ENCODE measurements around the gene COX6B2.
"Not testable (repeated sequence)": the region's sequence is repeated elsewhere in the genome, so short reads cannot be mapped to it uniquely, and the experiment has no call there.

COX6B2 gene, protein sequence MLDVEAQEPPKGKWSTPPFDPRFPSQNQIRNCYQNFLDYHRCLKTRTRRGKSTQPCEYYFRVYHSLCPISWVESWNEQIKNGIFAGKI

DNA sequence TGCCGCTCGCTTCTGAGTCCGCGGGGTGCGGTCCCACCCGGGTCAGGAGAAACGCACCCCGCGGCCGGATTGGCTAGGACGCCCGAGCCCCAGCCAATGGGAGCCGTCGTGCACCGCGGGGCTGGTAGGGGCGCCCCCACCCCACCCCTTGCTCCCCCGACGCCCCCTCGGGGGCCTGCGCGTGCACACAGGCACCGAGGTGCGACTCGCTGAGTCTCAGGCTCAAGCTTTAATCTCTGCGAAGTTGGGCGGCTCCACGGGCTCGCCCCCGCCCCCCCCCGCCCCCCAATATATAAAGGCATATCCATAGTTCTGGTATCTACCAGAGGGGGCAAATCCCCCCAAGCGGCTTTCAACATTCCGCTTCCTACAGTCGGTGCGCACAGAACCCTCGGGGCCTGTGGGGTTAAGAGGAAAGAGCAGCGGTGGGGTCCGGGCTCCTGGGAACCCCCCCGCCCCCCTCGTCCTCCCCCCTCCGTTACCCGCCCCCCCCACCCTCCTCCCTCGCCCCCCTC is at the start of gene COX6B2:
Gene COX6B2, minus strand, starts transcription at position 22 of the 515 bp plus-strand sequence. CDS start 198 bp downstream, outside the sequence.
- no peak for DNase-seq (ENCODE audit: low read depth in 2 of 2)

DNA sequence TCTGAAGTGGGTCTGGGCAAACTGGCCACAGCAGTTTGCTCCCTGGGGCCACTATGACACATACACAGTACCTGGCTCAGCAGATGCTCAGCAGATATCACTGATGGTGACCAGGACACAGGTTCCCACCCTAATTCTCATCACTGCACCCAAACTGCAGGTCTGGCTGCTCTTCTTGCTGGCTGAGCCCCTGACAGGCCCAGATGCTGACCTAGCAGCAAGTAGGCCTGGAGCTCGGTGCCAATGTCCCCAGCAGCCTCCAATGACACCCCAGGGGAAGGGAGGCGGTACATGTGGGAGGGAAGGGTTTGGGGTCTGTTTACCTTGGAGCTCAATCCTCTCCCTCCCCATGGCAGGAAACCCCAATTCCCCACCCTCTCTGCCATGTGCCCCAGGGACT is 48.0 kb upstream of the COX6B2 start:
- DNase-seq (ENCODE audit: low read depth in 2 of 2): no peak

DNA sequence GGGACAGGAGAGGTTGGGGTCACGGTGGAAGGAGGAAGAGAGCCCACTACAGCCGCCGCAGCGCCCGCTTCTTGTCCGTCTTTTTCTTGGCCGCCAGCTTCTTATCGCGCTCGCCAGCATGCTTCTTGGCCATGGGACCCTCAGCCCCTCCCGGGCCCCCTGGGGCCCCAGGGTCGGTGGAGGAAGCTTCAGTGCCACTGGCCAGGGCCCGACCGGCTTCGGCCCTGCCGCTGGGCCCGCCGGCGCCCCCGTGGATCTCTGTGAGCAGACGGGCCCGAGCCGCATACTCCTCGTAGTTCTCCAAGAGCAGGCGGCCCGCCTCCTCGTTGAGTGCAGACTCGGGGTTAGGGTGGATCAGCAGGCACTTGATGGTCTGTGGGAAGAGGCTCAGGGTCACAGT is 46.9 kb upstream of the COX6B2 start:
- DNase-seq (ENCODE audit: low read depth in 2 of 2): not testable (repeated sequence)

DNA sequence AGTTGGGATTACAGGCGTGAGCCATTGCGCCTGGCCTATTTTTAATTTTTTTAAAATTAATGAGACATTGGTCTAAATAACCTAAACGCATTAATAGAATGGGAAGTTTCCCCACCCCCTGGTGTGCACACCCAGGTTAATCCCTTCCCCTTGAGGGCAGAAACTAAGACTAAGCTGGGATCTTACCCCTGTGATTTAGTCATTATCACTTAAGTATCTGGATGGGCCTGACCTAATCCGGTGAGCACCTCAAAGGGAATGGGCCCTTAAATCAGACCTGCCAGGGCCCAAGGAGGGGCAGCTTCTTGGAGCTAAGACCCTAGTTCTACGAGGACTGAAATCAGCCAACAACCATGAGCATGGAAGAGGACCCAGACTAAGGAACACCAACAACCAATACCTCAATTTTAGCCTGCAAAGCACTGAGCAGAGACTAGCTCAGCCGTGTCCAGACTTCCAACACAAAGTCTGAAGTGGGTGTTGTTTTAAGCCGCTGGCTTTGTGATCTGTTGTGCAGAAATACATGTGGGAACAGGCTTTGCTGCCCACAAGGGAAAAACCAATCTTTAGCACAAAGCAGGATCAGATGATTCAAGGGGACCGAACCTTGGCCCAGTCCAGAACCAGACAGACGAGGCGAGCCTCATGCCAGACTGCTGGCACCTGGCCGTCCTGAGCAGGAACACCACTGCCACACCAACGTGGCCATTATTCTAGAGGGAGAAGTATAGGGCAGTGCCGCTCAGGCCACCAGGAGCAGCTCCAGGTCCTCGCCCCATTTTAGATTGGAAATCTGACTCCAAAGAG is 46.0 kb upstream of the COX6B2 start:
- no peak for DNase-seq (ENCODE audit: low read depth in 2 of 2)

DNA sequence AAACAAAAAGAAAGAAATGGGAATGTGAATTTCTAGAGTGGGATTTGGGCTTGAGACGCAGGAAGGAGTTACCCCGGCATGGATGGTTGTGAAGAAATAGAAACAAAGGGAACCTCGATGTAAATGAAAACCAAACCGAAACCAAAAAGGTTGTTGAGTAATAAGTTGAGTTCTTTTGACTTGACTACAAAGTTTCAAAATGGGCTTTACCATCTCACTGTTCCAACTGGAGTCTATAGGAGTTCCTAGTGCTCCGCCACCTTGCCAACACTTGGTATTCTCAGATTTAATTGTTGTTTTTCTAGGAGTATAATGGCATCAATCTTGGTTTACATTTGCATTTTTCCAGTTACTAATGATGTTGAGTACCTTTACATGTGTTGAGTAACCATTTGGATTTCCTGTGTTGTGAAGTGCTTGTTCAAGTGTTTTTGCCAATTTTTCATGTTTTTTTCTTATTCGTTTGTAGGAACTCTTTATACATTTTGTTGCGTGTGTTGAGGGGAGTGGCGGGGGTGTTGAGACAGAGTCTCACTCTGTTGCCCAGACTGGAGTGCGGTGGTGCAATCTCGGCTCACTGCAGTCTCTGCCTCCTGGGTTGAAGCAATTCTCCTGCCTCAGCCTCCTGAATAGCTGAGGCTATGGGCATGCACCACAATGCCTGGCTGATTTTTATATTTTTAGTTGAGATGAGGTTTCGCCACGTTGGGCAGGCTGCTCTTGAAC is 43.8 kb upstream of the COX6B2 start:
- no peak for DNase-seq (ENCODE audit: low read depth in 2 of 2)

DNA sequence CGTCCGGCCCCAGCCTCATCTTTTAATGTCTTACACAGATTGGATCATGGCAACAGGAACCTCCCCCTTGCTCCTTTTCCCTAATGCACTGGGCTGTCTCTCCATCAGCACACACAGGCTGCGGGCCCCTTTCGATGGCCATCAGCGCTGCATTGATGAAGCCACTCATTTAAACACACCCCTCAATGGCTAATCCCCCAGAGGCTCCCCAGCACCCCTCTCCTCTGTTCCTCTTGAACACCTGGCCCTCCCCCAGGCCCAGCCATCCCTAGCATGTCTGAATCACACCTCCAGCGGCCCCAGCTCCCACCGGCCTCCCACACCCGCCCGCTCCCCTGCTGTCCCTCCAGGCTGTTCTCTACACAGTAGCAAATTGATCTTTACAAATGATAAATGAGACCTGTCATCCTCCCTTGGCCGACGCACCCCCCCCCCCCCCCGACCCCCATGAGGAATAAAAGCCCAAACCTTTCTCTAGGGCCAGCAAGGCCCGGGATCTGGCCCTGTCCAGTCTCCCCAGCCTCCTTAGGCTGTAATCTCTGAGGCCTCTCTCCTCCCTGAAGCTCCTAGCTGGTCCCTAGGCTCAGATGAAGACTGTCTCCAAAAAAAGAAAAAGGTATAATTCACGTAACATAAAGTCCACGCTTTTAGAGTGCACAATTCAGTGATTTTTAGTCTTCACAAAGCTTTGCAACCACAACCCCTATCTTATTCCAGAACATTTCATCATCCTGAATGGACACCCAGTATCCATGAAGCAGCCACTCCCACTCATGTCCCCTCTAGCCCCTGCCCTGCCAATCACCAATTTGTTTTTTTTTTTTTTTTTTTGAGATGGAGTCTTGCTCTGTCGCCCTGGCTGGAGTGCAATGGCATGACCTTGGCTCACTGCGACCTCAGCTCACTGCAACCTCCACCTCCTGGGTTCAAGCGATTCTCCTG is 38.6 kb upstream of the COX6B2 start:
- DNase-seq (ENCODE audit: low read depth in 2 of 2): no peak

DNA sequence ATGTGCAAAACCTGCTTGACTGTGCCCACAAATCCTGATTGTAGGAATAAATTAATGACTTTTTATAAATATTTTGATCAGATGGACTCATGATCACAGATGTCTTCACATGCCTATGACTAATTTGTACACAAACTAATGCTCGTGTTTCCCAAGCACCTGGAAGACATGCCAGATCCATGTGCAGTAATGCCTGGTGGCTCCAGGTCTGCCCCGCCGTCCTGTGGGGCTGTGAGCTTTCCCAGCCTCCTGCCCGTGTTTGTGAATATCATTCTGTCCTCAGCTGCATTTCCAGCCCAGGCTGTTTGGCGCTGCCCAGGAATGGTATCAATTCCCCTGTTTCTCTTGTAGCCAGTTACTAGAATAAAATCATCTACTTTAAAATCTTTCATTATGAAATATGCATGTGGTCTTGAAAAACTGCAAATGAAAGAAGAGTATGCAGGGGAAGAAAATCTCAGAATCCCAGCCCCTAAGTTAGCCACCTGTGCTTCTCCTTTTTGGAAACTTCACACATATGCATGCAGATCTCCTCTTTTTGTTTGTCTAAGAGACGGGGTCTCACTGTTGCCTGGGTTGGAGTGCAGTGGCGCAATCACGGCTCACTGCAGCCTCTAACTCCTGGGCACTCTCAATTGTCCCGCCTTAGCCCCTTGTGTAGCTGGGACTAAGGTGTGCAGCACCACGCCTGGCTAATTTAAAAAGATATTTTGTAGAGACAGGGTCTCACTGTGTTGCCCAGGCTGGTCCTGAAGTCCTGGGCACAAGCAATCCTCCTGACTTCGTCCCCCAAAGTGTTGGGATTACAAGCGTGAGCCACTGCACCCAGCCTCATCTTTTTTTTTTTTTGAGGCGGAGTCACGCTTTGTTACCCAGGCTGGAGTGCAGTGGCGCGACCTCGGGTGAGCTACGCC is 37.4 kb upstream of the COX6B2 start:
- no peak for DNase-seq (ENCODE audit: low read depth in 2 of 2)

DNA sequence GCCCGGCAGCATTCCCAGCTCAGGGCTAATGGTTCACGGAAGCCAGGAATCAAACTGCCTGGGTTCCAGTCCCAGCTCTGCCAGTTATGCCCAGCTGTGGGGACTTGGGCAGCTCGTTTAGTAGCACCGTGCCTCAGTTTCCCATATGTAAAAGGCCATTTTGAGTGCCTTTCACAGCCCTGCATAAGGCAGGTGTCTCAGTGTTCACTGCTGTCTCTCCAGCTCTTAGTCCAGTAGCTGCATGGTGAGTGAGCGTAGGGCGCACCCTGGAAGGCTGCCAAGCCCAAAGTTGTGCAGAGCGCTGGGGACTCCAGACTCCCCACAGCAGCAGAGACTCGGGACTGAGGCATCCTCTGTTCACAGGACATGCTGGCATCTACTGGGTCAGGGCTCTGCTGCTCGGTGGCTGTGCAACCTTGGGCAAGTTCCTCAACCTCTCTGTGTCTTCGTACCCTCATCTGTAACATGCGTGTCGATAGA is 36.7 kb upstream of the COX6B2 start:
- DNase-seq (ENCODE audit: low read depth in 2 of 2): no peak

DNA sequence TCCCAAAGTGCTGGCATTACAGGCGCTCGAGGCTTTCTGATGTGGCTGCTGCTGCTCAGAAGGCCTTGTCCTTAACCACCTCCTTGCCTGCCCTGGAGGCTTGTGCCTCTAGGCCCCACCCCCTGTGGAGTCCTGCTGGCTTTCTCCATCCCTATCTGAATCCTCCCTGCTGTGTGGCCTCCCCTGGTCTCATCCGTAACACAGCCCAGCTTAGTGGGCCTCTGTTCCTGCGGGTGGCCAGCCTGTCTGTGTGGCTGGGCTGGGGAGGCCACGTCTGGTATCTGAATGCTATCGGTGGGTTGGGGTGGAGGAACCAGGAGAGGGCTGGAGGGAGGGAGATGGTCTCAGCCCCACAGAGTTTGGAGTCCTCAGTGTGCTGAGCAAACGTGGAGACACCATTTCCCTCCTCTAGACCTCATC is 36.0 kb upstream of the COX6B2 start:
- no peak for DNase-seq (ENCODE audit: low read depth in 2 of 2)

DNA sequence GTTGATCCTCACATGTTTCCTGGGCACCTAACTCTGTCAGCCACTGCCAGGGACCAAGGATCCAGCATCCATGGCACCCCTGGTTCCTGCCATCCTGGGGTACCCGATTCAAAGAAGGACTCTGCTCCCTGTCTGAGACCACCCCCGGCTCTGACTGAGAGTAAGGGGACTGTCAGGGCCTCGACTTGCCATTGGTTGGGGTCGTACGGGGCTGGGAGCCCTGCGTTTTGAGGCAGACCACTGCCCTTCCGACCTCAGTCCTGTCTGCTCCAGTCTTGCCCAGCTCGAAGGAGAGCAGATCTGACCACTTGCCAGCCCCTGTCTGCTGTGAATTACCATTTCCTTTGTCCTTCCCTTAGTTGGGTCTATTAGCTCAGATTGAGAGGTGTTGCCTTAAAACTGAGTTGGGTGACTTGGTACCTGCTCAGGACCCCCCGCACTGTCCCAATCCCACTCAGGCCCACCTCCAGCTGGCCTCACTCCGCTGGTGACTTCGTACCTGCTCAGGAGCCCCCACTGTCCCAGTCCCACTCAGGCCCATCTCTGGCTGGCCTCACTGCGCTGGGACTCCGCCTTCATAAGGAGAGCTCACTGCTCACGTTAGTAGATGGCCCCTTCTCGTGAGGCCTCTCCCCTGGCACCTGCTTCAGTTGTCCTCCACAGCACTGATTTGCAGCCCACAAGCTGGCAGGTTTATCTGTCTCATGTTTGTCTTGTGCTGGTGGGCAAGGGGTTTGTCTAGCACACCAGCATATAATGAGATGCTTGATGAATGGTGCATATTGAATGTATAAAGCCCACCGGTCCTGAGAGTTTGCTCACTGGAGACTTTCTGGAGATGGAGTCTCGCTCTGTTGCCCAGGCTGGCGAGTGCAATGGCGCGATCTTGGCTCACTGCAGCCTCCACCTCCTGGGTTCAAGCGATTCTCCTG is 35.1 kb upstream of the COX6B2 start:
- no peak for DNase-seq (ENCODE audit: low read depth in 2 of 2)

DNA sequence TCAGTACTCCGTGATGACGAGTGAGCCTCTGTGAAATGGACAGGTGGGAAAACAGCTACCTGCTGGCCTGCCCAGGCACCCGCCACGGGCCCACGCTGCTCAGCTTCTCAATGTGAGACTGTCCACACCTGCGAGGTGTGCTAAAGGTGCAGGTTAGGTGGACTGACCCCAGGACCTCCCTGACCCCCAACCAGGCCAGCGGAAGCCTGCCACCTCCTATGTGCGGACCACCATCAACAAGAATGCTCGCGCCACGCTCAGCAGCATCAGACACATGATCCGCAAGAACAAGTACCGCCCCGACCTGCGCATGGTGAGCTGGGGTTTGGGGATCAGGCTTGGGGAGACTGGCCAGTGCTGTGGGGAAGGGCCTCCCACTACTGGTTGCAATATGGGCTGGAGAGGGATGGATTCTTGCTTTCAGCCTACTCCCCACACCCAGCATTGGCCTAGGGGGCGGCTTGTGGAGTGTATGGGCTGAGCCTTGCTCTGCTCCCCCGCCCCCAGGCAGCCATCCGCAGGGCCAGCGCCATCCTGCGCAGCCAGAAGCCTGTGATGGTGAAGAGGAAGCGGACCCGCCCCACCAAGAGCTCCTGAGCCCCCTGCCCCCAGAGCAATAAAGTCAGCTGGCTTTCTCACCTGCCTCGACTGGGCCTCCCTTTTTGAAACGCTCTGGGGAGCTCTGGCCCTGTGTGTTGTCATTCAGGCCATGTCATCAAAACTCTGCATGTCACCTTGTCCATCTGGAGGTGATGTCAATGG is 33.4 kb upstream of the COX6B2 start:
- DNase-seq (ENCODE audit: low read depth in 2 of 2): no peak

DNA sequence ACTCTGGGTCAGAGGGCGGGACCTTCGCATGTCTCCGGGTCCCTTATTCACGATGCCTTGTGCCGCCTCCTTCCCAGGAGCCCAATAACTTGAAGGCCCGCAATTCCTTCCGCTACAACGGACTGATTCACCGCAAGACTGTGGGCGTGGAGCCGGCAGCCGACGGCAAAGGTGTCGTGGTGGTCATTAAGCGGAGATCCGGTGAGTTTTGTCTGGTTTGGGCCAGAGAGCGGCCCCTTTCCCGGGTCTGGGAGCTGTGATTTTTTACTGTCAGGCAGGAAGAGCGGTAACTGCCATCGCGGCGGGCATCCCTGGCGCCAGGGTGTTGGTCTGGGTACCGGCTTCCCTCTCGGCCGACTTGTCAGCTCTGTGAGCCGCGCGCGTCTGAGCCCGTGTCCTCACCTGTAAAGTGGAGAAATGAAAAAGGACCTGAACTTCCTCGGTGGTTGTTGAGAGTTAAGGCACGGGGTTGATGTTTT is 32.0 kb upstream of the COX6B2 start:
- no peak for DNase-seq (ENCODE audit: low read depth in 2 of 2)

DNA sequence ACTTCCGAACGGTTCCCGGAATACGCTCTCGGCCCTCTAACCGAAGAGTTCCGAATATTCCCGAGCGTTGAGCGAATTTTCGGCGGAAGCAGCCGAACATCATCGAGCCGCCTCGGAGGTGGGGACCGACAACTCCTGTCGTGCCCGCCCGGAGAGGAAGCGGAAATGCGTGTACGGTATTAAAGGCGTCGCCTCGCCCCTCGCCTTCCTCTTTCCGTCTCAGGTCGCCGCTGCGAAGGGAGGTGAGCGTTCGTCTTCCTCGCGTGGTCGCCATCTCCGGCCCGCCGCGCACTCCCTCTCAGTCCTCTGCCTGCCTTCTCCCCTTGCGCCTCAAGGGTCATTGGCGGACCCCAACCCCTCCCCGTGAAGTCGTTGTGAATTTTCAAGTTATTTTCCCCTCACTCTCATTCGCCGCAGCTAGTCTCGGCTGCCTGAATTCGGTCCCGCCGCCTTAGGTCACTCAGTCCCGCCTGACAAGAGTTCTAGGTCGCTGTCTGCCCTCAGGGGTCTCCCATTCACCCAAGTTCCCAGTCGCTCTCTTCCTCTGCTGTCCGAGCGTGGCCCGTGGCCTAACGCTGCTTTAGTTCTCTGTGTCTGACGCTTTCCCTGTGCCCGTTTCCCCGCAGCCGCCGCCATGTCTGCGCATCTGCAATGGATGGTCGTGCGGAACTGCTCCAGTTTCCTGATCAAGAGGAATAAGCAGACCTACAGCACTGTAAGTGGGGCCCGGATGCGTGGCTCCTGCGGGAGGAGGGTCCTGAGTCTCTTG is 31.4 kb upstream of the COX6B2 start, which contains the start of gene RPL28:
Gene RPL28, plus strand, starts transcription at position 209 of the 769 bp plus-strand sequence. Its CDS starts 426 bp downstream, at position 635.
- DNase-seq (ENCODE audit: low read depth in 2 of 2): peak; percentile 97 to 98

DNA sequence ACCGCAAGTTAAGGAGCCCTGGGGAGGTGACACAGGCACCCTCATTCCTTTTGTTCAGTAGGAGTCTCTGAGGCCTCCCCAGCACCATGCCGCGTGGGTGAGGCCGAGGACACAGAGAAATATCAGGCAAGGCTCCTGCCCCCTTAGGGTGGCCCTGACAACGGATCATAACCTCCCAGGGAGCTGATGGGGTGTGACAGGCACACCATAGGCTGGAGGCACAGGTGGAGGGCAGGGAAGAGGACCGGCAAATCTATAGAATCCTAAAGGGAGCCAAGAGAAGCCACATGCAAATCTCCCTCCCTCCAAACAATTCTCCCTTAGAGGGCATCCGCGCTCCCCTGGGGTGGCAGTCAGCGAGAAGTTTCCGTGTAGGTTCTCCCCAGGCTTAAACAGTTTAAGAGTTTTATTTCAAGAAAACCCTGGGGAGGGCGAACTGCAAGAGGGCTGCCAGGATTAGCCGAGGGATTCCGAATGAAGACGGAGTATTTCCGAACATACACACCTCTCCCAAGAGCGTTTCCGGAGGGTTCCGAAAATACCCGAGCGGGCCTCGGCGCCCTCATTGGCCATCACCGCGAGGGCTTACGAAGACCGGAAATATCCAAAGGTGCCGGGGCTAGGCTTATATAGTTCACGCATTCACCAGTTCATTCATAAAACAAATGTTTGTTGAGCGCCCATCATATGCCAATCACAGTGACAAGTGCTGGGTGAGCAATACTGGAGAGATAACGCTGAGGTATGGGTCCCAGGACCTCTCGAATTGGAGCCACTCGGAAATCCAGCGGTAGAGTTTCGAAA is 30.6 kb upstream of the COX6B2 start:
- DNase-seq (ENCODE audit: low read depth in 2 of 2): peak; percentile 95 to 98

DNA sequence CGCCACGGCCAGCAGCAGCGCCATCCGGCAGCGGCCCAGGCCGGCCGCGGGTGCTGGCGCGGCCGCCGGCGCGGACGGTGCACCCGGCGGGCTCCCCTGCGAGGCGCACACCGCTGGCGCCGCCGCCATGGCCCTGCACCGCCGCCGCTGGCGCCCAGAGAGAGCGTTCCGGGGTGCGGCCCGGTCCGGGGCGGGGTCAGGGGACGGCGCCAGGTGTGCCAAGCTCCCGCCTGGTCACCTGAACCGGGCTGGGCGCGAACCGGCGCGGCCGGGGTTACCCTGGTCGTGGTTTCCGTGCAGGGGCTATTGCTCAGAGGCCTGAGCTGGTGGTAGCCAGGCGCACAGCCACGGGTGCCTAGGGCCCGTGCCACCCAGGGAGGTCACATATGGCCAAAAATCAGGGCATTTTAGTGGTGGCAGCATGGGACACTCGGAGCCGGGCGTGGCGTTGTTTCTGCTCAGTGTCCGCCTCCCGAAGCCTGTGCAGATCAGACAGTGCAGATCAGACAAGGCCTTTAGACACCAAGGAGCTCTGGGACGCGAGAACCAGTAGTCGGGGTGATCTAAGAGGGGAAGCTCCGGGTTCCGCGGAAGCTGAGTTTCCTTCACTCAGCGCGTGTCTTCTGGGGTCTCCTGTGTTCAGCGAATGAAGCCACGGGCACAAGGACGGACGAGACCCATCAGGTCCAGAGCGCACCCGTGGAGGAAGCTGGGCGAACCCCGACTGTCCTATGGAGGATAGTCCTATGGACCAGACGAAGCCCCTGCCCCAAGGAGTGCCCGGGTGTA is 29.8 kb upstream of the COX6B2 start, which contains the start of gene TMEM238:
Gene TMEM238, minus strand, starts transcription at position 162 of the 789 bp plus-strand sequence. Its CDS starts 33 bp downstream, at position 129.
- no peak for DNase-seq (ENCODE audit: low read depth in 2 of 2)

Data from activated CD4-positive, alpha-beta T cell treated with anti-CD3 and anti-CD28 coated beads for 24 hours (primary cell).